Superior temporal gyrus (tissue), 1 donor: Measurements from ENCODE around the gene FNDC1.
"Not testable (repeated sequence)": the region's sequence is repeated elsewhere in the genome, so short reads cannot be mapped to it uniquely, and the experiment has no call there.

Source experiments
- DNase-seq: peaks from one replicate; pipeline ENCODE4 v3.0.0-alpha.2; 2016; ENCODE audit errors: extremely low spot score

FNDC1 gene

GRCh38 chr6:159257846-159258245, 88.6 kb downstream of the FNDC1 start:
- no peak for DNase-seq

- no peak for DNase-seq
These were observed 90.4 kb downstream of the FNDC1 start for GRCh38 chr6:159259441-159260125.

- DNase-seq, result no peak
These were observed 91.0 kb downstream of the FNDC1 start for GRCh38 chr6:159260208-159260607.

GRCh38 chr6:159261995-159262394, 92.8 kb downstream of the FNDC1 start:
- no peak for DNase-seq

GRCh38 chr6:159262586-159262985, 93.4 kb downstream of the FNDC1 start:
- no peak for DNase-seq

GRCh38 chr6:159267165-159267564, 98.0 kb downstream of the FNDC1 start:
- no peak for DNase-seq

GRCh38 chr6:159268511-159268910, 99.3 kb downstream of the FNDC1 start:
- DNase-seq, result no peak

- no peak for DNase-seq
These were observed 102.1 kb downstream of the FNDC1 start for GRCh38 chr6:159271257-159271656.

- DNase-seq, result no peak
These were observed 109.4 kb downstream of the FNDC1 start for GRCh38 chr6:159278626-159279025.

GRCh38 chr6:159279790-159280277, 110.6 kb downstream of the FNDC1 start:
- DNase-seq, result no peak

- no peak for DNase-seq
These were observed 113.2 kb downstream of the FNDC1 start for GRCh38 chr6:159282421-159282820.

GRCh38 chr6:159284661-159285060, 115.5 kb downstream of the FNDC1 start:
- DNase-seq, result not testable (repeated sequence)

GRCh38 chr6:159298840-159299239, 129.6 kb downstream of the FNDC1 start:
- no peak for DNase-seq

- DNase-seq, result no peak
These were observed 130.4 kb downstream of the FNDC1 start for GRCh38 chr6:159299566-159299965.

GRCh38 chr6:159301277-159301676, 132.1 kb downstream of the FNDC1 start:
- no peak for DNase-seq

- no peak for DNase-seq
These were observed 132.8 kb downstream of the FNDC1 start for GRCh38 chr6:159301810-159302593.

GRCh38 chr6:159302594-159302992, 133.4 kb downstream of the FNDC1 start:
- DNase-seq, result no peak

GRCh38 chr6:159303159-159303558, 134.0 kb downstream of the FNDC1 start:
- no peak for DNase-seq

- no peak for DNase-seq
These were observed 134.6 kb downstream of the FNDC1 start for GRCh38 chr6:159303784-159304183.

- no peak for DNase-seq
These were observed 135.4 kb downstream of the FNDC1 start for GRCh38 chr6:159304641-159305040.

GRCh38 chr6:159305159-159305558, 136.0 kb downstream of the FNDC1 start:
- DNase-seq, result no peak

GRCh38 chr6:159305804-159306537, 136.8 kb downstream of the FNDC1 start:
- no peak for DNase-seq
